IMR-90 (cell line): ENCODE results near the gene CALD1. TPM values are rescaled to one million over a fixed set of nuclear protein-coding genes. Genes with fewer than 3 reads are reported as not detected.

Source experiments
- ATAC-seq: fragments of 200-7000 bp; cut with Tn5 transposase; 2 replicates; pipeline ENCODE4 v1.9.1; 2020; ENCODE audit warnings: low read depth, mild to moderate bottlenecking, moderate library complexity
- BruUV-seq: library from RNA; stranded (reverse); fragments of 400-500 nt; replicated peaks from 2 replicates; lab custom pipeline; 2021; lab: Mats Ljungman, UMichigan
- CTCF ChIA-PET: fragments of 300-600 bp; formaldehyde crosslinking; extraction: SDS; loops from one replicate; lab custom pipeline; 2021; ENCODE audit warnings: antibody characterized with exemption; lab: Yijun Ruan, JAX
- POLR2A ChIA-PET: fragments of 300-600 bp; sonication (Branson Sonifier 250); formaldehyde crosslinking; loops from one replicate; lab custom pipeline; 2022; ENCODE audit warnings: antibody characterized with exemption; ENCODE audit not compliant: unreplicated experiment; lab: Charles Lee
- DNase-seq: peaks from one replicate; pipeline ENCODE4 v3.0.0; 2013
- H2AFZ ChIP-seq: replicated peaks from 2 replicates; pipeline ENCODE3; 2013; ENCODE audit warnings: low read length, mild to moderate bottlenecking; ENCODE audit not compliant: poor library complexity
- H2AK5ac ChIP-seq: 2 replicates; pipeline ENCODE4 v1.6.1; 2013; ENCODE audit warnings: low read depth, low read length, inconsistent platforms
- H2AK9ac ChIP-seq: replicated peaks from 2 replicates; pipeline ENCODE3; 2013; ENCODE audit warnings: mild to moderate bottlenecking, low read depth, low read length, moderate library complexity; ENCODE audit not compliant: poor library complexity
- H2BK120ac ChIP-seq: 2 replicates; pipeline ENCODE4 v1.6.1; 2013; ENCODE audit warnings: low read depth, low read length, inconsistent platforms
- H2BK15ac ChIP-seq: 3 replicates; pipeline ENCODE4 v1.6.1; 2013; ENCODE audit warnings: low read depth, low read length, inconsistent platforms
- H2BK20ac ChIP-seq: 2 replicates; pipeline ENCODE4 v1.6.1; 2013; ENCODE audit warnings: low read depth, mild to moderate bottlenecking, inconsistent platforms, low read length, moderate library complexity
- H2BK5ac ChIP-seq: 2 replicates; pipeline ENCODE4 v1.6.1; 2013; ENCODE audit warnings: mild to moderate bottlenecking, low read depth, low read length, inconsistent platforms; ENCODE audit not compliant: poor library complexity, severe bottlenecking
- H3K14ac ChIP-seq: replicated peaks from 2 replicates; pipeline ENCODE4 v1.6.1; 2013; ENCODE audit warnings: low read depth, low read length, inconsistent platforms
- H3K18ac ChIP-seq: 2 replicates; pipeline ENCODE4 v1.6.1; 2013; ENCODE audit warnings: low read depth, low read length, control low read depth
- H3K23ac ChIP-seq: 2 replicates; pipeline ENCODE4 v1.6.1; 2013; ENCODE audit warnings: low read depth, low read length, inconsistent platforms
- H3K27ac ChIP-seq: 2 replicates; pipeline ENCODE4 v1.5.1; 2013; ENCODE audit warnings: mild to moderate bottlenecking, control low read depth, low read length; ENCODE audit not compliant: insufficient read depth
- H3K27me3 ChIP-seq: 2 replicates; pipeline ENCODE4 v1.6.1; 2013; ENCODE audit warnings: low read length; ENCODE audit not compliant: control insufficient read depth, insufficient read depth
- H3K36me3 ChIP-seq: 2 replicates; pipeline ENCODE4 v1.6.1; 2013; ENCODE audit warnings: low read length, mixed read lengths; ENCODE audit not compliant: control insufficient read depth, insufficient read depth
- H3K4ac ChIP-seq: 2 replicates; pipeline ENCODE4 v1.6.1; 2013; ENCODE audit warnings: low read depth, low read length, inconsistent platforms
- H3K4me1 ChIP-seq: 2 replicates; pipeline ENCODE4 v1.6.1; 2013; ENCODE audit warnings: low read length, mixed read lengths; ENCODE audit not compliant: control insufficient read depth, insufficient read depth
- H3K4me2 ChIP-seq: 2 replicates; pipeline ENCODE4 v1.6.1; 2013; ENCODE audit warnings: low read depth, mild to moderate bottlenecking, control low read depth, low read length, moderate library complexity
- H3K4me3 ChIP-seq: 2 replicates; pipeline ENCODE4 v1.5.1; 2013; ENCODE audit warnings: low read depth, mild to moderate bottlenecking, control low read depth, low read length, moderate library complexity; ENCODE audit not compliant: insufficient read depth
- H3K56ac ChIP-seq: 2 replicates; pipeline ENCODE4 v1.6.1; 2013; ENCODE audit warnings: low read length, inconsistent platforms; ENCODE audit not compliant: insufficient read depth; ENCODE audit errors: extremely low read depth
- H3K79me1 ChIP-seq, 2 experiments: 2 replicates each; pipeline ENCODE4 v1.6.1; 2013; ENCODE audit warnings: low read length in 2 of 2, inconsistent platforms in 1 of 2, low read depth in 1 of 2
- H3K9ac ChIP-seq: 2 replicates; pipeline ENCODE4 v1.6.1; 2013; ENCODE audit warnings: low read depth, low read length, control low read depth
- H3K9me1 ChIP-seq: 2 replicates; pipeline ENCODE4 v1.6.1; 2013; ENCODE audit warnings: low read length, inconsistent platforms; ENCODE audit not compliant: insufficient read depth
- H3K9me3 ChIP-seq: 2 replicates; pipeline ENCODE4 v1.6.1; 2013; ENCODE audit warnings: low read length; ENCODE audit not compliant: control insufficient read depth, insufficient read depth
- H4K20me1 ChIP-seq: 2 replicates; pipeline ENCODE4 v1.6.1; 2013; ENCODE audit warnings: low read length, inconsistent platforms; ENCODE audit not compliant: insufficient read depth
- H4K5ac ChIP-seq: 2 replicates; pipeline ENCODE4 v1.6.1; 2013; ENCODE audit warnings: mild to moderate bottlenecking, low read depth, low read length, control low read depth
- H4K8ac ChIP-seq, 2 experiments: 2 replicates each; pipeline ENCODE4 v1.6.1; 2013; ENCODE audit warnings: low read depth in 2 of 2, low read length in 2 of 2, control low read depth in 1 of 2, inconsistent platforms in 1 of 2
- H4K91ac ChIP-seq: 2 replicates; pipeline ENCODE4 v1.6.1; 2013; ENCODE audit warnings: low read depth, low read length, inconsistent platforms; ENCODE audit not compliant: insufficient read depth
- CEBPB ChIP-seq: IDR thresholded peaks from 2 replicates; pipeline ENCODE4 v1.6.1; 2012; ENCODE audit warnings: low read depth, low read length, improper control_type of control experiment
- ELK1 ChIP-seq: fragments of 150-350 bp; IDR thresholded peaks from 2 replicates; pipeline ENCODE4 v1.6.1; 2016; ENCODE audit warnings: low read depth, mild to moderate bottlenecking, low read length, moderate library complexity, borderline replicate concordance
- FOS ChIP-seq: fragments of 150-350 bp; IDR thresholded peaks from 2 replicates; pipeline ENCODE4 v1.6.1; 2016; ENCODE audit warnings: low read depth, low read length
- NFE2L2 ChIP-seq: fragments of 150-350 bp; IDR thresholded peaks from 2 replicates; pipeline ENCODE4 v1.6.1; 2016; ENCODE audit warnings: low read depth, mild to moderate bottlenecking, low read length
- RAD21 ChIP-seq: IDR thresholded peaks from 2 replicates; pipeline ENCODE4 v1.6.1; 2012; ENCODE audit warnings: low read length, improper control_type of control experiment
- RCOR1 ChIP-seq: IDR thresholded peaks from 2 replicates; pipeline ENCODE4 v1.6.1; 2012; ENCODE audit warnings: mild to moderate bottlenecking, low read length, improper control_type of control experiment; ENCODE audit not compliant: insufficient replicate concordance
- WGBS, 2 experiments: methylation state at CpG; one replicate each; pipeline versions ENCODE4 v1.1.5 to v1.1.7; 2013; ENCODE audit warnings: missing lambda C conversion rate in 2 of 2; ENCODE audit not compliant: insufficient read length in 1 of 2; ENCODE audit errors: extremely low coverage in 2 of 2; 5-methylcytosine and 5-hydroxymethylcytosine counted together
- dilution Hi-C: fragments of 300-500 bp; cut with HindIII; formaldehyde crosslinking; loops from one replicate; pipeline ENCODE4 v1.14.3; 2018; ENCODE audit warnings: low sequenced_read_pairs; ENCODE audit not compliant: unreplicated experiment
- in situ Hi-C: fragments of 300-500 bp; cut with MboI; formaldehyde crosslinking; loops from 3 replicates; pipeline ENCODE4 v1.14.3; 2019; ENCODE audit warnings: low sequenced_read_pairs, inconsistent platforms, mixed read lengths
- intact Hi-C: fragments of 100-400 bp; cut with micrococcal nuclease; formaldehyde crosslinking; loops from 2 replicates; pipeline ENCODE4 v1.10.0; 2022
- polyA plus RNA-seq, 3 experiments: library from polyadenylated mRNA; depleted of rRNA; stranded (reverse); fragments of >200 nt; gene quantifications; 2 replicates each; pipeline ENCODE4 v1.2.3, GENCODE V29; 2012; ENCODE audit warnings: low replicate concordance in 1 of 3
- total RNA-seq: library from RNA; depleted of rRNA; stranded (reverse); fragments of >200 nt; gene quantifications from 2 replicates; pipeline ENCODE4 v1.2.3, GENCODE V29; 2012

The CALD1 gene
- total and polyA plus RNA-seq, 2 of the 4 experiments (the other 2 are of a cell fraction): 375 to 487 TPM

- Histone ChIP-seq H3K9ac (no peak overlapping the region), H4K20me1 (peaks cover 76% of the 10 kb centered on the region), H2AK9ac (no peak overlapping the region), H4K8ac (0 out of 4 replicates have a peak overlapping the region, but pooled peaks of 1 of the 2 experiments have one; percentile 1), H3K79me1 (peaks cover 28 to 66% of the 10 kb centered on the region in 2 experiments), H3K4me3 (no peak overlapping the region; the same call in 1 of the 2 replicates), H3K14ac (no peak overlapping the region), H3K27me3 (no peaks in the 10 kb centered on the region), H4K91ac (no peak overlapping the region), H3K56ac (no peak overlapping the region), H2AK5ac (no peak overlapping the region), H3K4me1 (peaks cover 21% of the 10 kb centered on the region), H3K4ac (peak overlapping the region; percentile 13; the same call in 1 of the 2 replicates), H2BK15ac (no peak overlapping the region), H4K5ac (peak overlapping the region; percentile 62; the same call in 1 of the 2 replicates), H2AFZ (no peak overlapping the region), H2BK5ac (peak overlapping the region; percentile 80), H3K9me3 (no peaks in the 10 kb centered on the region), H3K23ac (peak overlapping the region; percentile 4; the same call in 1 of the 2 replicates), H3K27ac (peak overlapping the region; percentile 91; the same call in 1 of the 2 replicates), H3K4me2 (peak overlapping the region; percentile 89), H2BK20ac (no peak overlapping the region), H3K9me1 (peaks cover 32% of the 10 kb centered on the region), H2BK120ac (no peak overlapping the region), H3K36me3 (peaks cover 19% of the 10 kb centered on the region), H3K18ac (peak overlapping the region; percentile 91)
- DNase-seq (peak; percentile 92), ATAC-seq (peak; percentile 62)
- no CpG with 5 or more reads among the region's 1 CpG for WGBS, 2 experiments
- CTCF ChIA-PET: interaction anchor here (1.7 kb wide), 1 partner anchor 158 kb away, joined by 4 read pairs; no protein-coding TSS in a partner anchor
- intact Hi-C loops: loop anchor here (1.0 to 2.0 kb wide), 3 partner anchors 68 to 196 kb away; no protein-coding TSS in a partner anchor
- no TSS peak for BruUV-seq
- dilution Hi-C loops: no loop called here
- peak; percentile 24; the same call in 1 of the 2 replicates for TF ChIP-seq NFE2L2
- 0 out of 2 replicates have a peak, but pooled peaks have one; percentile 8 for TF ChIP-seq RAD21
- no peak for TF ChIP-seq RCOR1
- TF ChIP-seq CEBPB: peak; percentile 99
- no peak for TF ChIP-seq ELK1
- TF ChIP-seq FOS: peak; percentile 90
- in situ Hi-C loops: no loop called here
- POLR2A ChIA-PET: interaction anchor here (0.8 kb wide), 1 partner anchor 196 kb away, joined by 3 read pairs; no protein-coding TSS in a partner anchor
Observed at GRCh38 chr7:134885967-134886352, 106.5 kb downstream of the CALD1 start.
